IMR-90 (cell line): ENCODE results near the gene SLN.

Source experiments
- CHD1 ChIP-seq: IDR thresholded peaks from 2 replicates; pipeline ENCODE4 v1.6.1; 2012; ENCODE audit warnings: low read depth, low read length, improper control_type of control experiment
- CTCF ChIP-seq: conservative IDR thresholded peaks from 2 replicates; pipeline ENCODE4 v1.5.1; 2012; ENCODE audit warnings: mild to moderate bottlenecking, low read depth, low read length, improper control_type of control experiment
- MAFK ChIP-seq: IDR thresholded peaks from 2 replicates; pipeline ENCODE4 v1.6.1; 2012; ENCODE audit warnings: low read depth, low read length, improper control_type of control experiment
- MAZ ChIP-seq: IDR thresholded peaks from 2 replicates; pipeline ENCODE4 v1.6.1; 2012; ENCODE audit warnings: low read depth, mild to moderate bottlenecking, low read length, improper control_type of control experiment, moderate library complexity, borderline replicate concordance
- POLR2A ChIP-seq: IDR thresholded peaks from 2 replicates; pipeline ENCODE4 v1.6.1; 2012; ENCODE audit warnings: mild to moderate bottlenecking, low read depth, low read length
- RAD21 ChIP-seq: IDR thresholded peaks from 2 replicates; pipeline ENCODE4 v1.6.1; 2012; ENCODE audit warnings: low read length, improper control_type of control experiment
- RCOR1 ChIP-seq: IDR thresholded peaks from 2 replicates; pipeline ENCODE4 v1.6.1; 2012; ENCODE audit warnings: mild to moderate bottlenecking, low read length, improper control_type of control experiment; ENCODE audit not compliant: insufficient replicate concordance

DNA sequence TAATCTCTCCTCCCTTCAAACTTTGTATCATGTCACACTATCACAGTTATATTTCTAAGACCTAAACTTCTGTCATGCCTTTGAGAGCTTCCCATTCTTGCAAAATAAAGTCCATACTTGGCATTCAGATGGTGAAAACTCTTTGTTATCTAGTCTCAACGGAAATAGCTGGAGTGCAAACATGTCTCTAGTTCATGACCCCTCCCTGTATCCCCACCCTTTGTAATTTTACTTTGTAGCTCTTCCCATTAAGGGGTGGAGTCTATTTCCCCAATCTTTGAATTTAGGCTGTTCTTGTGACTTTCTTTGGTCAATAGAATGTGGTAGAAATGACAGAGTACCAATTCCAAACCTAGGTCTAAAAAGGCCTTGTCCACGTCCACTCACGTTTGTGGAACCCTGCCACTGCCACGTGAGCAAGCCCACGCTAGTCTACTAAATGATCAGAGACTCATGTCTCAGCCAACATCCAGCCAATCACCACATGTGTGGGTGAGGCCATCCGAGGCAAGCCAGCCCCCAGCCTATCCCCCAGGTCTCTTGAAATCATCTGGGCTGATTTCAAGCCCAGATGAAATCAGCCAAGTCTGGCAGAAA lies 23.4 kb downstream of the SLN start:
- no peak for TF ChIP-seq CTCF
- no peak for TF ChIP-seq RAD21
- TF ChIP-seq CHD1, result no peak
- no peak for TF ChIP-seq POLR2A
- no peak for TF ChIP-seq MAZ
- TF ChIP-seq RCOR1, result no peak
- TF ChIP-seq MAFK, result no peak
